Uterus (tissue), 4 donors: ENCODE measurements around the gene DPEP2NB. TPM values are rescaled to one million over a fixed set of nuclear protein-coding genes. Genes with fewer than 3 reads are reported as not detected.
"Not testable (repeated sequence)": the region's sequence is repeated elsewhere in the genome, so short reads cannot be mapped to it uniquely, and the experiment has no call there.

Source experiments
- DNase-seq, 2 donors: peaks; one replicate each; pipeline ENCODE4 v3.0.0-alpha.2; 2019 to 2020
- H3K27ac ChIP-seq, 2 donors: fragments of 200-600 bp; sonication (generic); 1 replicate in 1 of 2; 2 replicates in 1 of 2; pipeline ENCODE4 v1.5.1; 2016 to 2018
- H3K27me3 ChIP-seq, 2 donors: fragments of 200-600 bp; sonication (generic); one replicate each; pipeline ENCODE4 v1.5.1; 2018 to 2019; ENCODE audit warnings: control low read depth in 1 of 2
- H3K36me3 ChIP-seq, 2 donors: fragments of 200-600 bp; sonication (generic); one replicate each; pipeline ENCODE4 v1.5.1; 2019; ENCODE audit warnings: control low read depth in 1 of 2
- H3K4me1 ChIP-seq, 2 donors: fragments of 200-600 bp; sonication (generic); one replicate each; pipeline ENCODE4 v1.5.1; 2018 to 2019; ENCODE audit warnings: control low read depth in 1 of 2
- H3K4me3 ChIP-seq, 2 donors: fragments of 200-600 bp; sonication (generic); 1 replicate in 1 of 2; 2 replicates in 1 of 2; pipeline ENCODE4 v1.5.1; 2018 to 2019; ENCODE audit warnings: mild to moderate bottlenecking in 1 of 2
- H3K9me3 ChIP-seq, 2 donors: fragments of 200-600 bp; sonication (generic); one replicate each; pipeline ENCODE4 v1.5.1; 2019; ENCODE audit warnings: control low read depth in 1 of 2
- POLR2A ChIP-seq, 2 donors: fragments of 450-650 bp; IDR thresholded peaks; one replicate each; pipeline ENCODE4 v1.6.1; 2016; ENCODE audit warnings: antibody characterized with exemption in 2 of 2, mild to moderate bottlenecking in 1 of 2, moderate library complexity in 1 of 2
- intact Hi-C: fragments of 100-400 bp; cut with DNase I; formaldehyde crosslinking; loops from one replicate; pipeline ENCODE4 v1.15.1; 2023; ENCODE audit warnings: low total_unique reads
- total RNA-seq, 4 donors: library from RNA; depleted of rRNA in 3 of 4; stranded (reverse); fragments of >200 nt in 3 of 4; gene quantifications; one replicate each; pipeline versions ENCODE4 v1.1.0 to v1.2.4, GENCODE V29; 2014 to 2023
- TF ChIP-seq, protein P1 (sequence below), 4 experiments: fragments of 200-600 bp in 2 of 4; fragments of 450-650 bp in 2 of 4; sonication (generic) in 2 of 4; IDR thresholded peaks; one replicate each; pipeline ENCODE4 v1.5.1; 2016 to 2019; ENCODE audit warnings: antibody characterized with exemption in 4 of 4, mild to moderate bottlenecking in 2 of 4, moderate library complexity in 1 of 4
- donor health status: DM: yes; HTN: yes; CAD: no.

The DPEP2NB gene
- total RNA-seq, 4 donors from 2014 or later = not detected

DNA sequence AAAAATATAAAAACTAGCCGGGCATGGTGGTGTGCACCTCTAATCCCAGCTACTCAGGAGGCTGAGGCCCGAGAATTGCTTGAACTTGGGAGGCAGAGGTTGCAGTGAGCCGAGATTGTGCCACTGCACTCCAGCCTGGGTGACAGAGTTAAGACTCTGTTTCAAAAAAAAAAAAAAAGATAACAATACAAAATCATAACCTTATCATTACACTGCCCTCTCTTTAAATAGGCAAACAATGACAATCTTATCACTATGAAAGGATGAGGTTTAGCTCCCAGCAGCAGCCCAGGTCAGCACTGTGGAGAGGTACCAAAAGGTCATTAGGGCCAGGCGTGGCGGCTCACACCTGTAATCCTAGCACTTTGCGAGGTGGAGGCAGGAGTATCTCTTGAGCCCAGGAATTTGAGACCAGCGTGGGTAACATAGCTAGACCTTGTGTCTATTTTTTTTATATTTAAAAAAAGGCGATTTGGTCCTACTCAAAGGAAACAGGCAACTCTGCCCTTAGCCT lies 3.5 kb upstream of the DPEP2NB start:
- TF ChIP-seq, protein P1, sequence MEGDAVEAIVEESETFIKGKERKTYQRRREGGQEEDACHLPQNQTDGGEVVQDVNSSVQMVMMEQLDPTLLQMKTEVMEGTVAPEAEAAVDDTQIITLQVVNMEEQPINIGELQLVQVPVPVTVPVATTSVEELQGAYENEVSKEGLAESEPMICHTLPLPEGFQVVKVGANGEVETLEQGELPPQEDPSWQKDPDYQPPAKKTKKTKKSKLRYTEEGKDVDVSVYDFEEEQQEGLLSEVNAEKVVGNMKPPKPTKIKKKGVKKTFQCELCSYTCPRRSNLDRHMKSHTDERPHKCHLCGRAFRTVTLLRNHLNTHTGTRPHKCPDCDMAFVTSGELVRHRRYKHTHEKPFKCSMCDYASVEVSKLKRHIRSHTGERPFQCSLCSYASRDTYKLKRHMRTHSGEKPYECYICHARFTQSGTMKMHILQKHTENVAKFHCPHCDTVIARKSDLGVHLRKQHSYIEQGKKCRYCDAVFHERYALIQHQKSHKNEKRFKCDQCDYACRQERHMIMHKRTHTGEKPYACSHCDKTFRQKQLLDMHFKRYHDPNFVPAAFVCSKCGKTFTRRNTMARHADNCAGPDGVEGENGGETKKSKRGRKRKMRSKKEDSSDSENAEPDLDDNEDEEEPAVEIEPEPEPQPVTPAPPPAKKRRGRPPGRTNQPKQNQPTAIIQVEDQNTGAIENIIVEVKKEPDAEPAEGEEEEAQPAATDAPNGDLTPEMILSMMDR (IDR thresholded peaks at IDR 0.05) = no peak
- TF ChIP-seq POLR2A (IDR thresholded peaks at IDR 0.05) = no peak
- DNase-seq = no peak
- Histone ChIP-seq H3K27me3 (no peaks in the 10 kb centered on the region), H3K27ac (no peak overlapping the region), H3K9me3 (no peaks in the 10 kb centered on the region), H3K36me3 (no peaks in the 10 kb centered on the region), H3K4me3 (no peak overlapping the region), H3K4me1 (peaks cover 3% of the 10 kb centered on the region in 2 donors)
- intact Hi-C loops = no loop called here

DNA sequence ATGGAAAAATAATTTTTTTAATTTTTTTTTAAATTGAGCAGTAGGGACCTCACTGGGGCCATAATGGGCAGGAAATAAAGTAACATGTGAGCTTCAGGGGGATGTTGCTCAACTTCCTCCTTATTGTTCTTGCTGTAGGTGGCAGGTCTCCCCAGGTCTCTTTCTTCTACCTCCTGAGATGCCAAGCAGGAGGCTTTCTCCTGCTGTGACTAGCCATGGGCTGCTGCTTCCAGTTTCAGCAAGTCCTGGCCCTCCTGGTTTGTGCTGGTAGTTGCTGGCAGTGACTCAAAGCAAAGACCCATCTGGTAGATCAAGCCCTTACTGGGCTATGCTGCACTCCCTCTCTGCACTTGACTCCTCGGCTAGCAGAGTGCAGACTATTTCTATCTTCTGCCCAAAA lies 2.3 kb downstream of the DPEP2NB start:
- no peak for TF ChIP-seq POLR2A (IDR thresholded peaks at IDR 0.05)
- TF ChIP-seq, protein P1 (IDR thresholded peaks at IDR 0.05) = no peak
- Histone ChIP-seq H3K27ac (no peak overlapping the region), H3K27me3 (no peaks in the 10 kb centered on the region), H3K36me3 (no peaks in the 10 kb centered on the region), H3K9me3 (no peaks in the 10 kb centered on the region), H3K4me3 (no peak overlapping the region), H3K4me1 (no peaks in the 10 kb centered on the region)
- intact Hi-C loops = no loop called here
- no peak for DNase-seq

DNA sequence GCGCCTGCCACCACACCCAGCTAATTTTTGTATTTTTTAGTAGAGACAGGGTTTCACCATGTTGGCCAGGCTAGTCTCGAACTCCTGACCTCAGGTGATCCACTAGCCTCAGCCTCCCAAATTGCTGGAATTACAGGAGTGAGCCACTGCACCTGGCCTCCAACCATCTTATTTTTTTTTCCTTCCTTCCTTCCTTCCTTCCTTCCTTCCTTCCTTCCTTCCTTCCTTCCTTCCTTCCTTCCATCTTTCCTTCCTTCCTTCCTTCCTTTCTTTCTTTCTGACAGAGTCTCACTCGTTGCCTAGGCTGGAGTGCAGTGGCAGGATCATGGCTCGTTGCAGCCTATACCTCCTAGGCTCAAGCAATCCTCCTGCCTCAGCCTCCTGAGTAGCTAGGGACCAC lies 5.8 kb downstream of the DPEP2NB start:
- H3K4me1 ChIP-seq, H3K9me3 ChIP-seq, H3K27me3 ChIP-seq, H3K4me3 ChIP-seq, DNase-seq, intact Hi-C loops, H3K36me3 ChIP-seq, H3K27ac ChIP-seq: not testable (repeated sequence)

DNA sequence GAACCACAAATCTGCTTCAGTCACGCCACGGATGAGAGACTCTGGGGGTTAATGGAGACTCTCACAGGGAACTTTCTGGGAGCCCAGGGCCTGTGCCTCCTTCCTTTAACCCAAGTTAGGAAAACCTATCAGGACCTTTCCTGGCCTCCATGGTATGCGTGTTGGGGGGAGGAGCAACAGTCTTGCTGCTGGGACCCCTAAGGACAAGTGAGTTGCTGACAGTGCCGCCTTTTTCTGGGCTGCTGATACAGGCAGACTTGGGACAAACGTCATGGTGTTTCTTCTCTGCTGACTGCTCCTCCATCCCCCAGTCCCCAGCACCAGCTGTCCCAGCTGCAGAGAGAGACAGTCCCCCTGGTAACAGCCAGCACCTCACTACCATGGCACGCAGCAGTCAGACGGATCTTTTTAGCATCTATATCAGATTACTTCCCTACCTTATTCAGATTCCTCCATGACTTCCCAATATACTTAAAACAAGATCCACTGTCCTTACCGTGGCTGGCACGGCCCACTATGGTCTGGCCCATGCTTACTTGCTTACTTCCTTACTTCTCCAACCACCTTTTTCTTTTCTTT lies 6.5 kb downstream of the DPEP2NB start:
- no peak overlapping the region for H3K27ac ChIP-seq
- H3K4me1 ChIP-seq = no peaks in the 10 kb centered on the region
- DNase-seq = no peak
- H3K9me3 ChIP-seq = no peaks in the 10 kb centered on the region
- H3K27me3 ChIP-seq = no peaks in the 10 kb centered on the region
- intact Hi-C loops = no loop called here
- no peak overlapping the region for H3K4me3 ChIP-seq
- TF ChIP-seq, protein P1 (IDR thresholded peaks at IDR 0.05) = no peak
- no peak for TF ChIP-seq POLR2A (IDR thresholded peaks at IDR 0.05)
- no peaks in the 10 kb centered on the region for H3K36me3 ChIP-seq

DNA sequence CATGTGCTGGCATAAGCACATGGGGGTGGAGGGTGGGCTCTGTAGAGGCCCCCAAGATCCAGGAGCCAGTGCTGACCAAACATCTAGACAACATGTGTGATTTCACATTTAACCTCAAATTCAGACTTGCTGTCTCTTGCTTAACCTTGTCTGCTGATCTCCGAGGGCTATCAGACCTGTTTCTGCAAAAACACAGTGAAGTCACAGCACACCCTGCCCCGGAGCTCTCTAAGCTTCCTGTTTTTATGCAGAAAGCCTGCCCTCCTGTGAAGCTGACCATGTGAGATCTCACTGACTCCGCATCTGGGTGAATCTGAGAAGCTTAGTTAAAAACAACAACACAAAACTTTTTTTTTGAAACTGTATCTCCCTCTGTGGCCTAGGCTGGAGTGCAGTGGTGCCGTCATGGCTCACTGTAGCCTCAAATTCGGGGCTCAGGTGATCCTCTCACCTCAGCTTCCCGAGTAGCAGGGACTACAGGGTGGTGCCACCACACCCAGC lies 9.9 kb downstream of the DPEP2NB start:
- no peak for DNase-seq
- H3K27ac ChIP-seq = peak overlapping the region in 1 of 2 donors; percentile 48

More for the DNA sequence above, 9.9 kb downstream of the DPEP2NB start:
- H3K27me3 ChIP-seq = no peaks in the 10 kb centered on the region
- TF ChIP-seq POLR2A (IDR thresholded peaks at IDR 0.05) = no peak
- TF ChIP-seq, protein P1 (IDR thresholded peaks at IDR 0.05) = no peak
- H3K36me3 ChIP-seq = no peaks in the 10 kb centered on the region
- H3K9me3 ChIP-seq = no peaks in the 10 kb centered on the region
- H3K4me1 ChIP-seq = no peaks in the 10 kb centered on the region
- intact Hi-C loops = no loop called here
- no peak overlapping the region for H3K4me3 ChIP-seq
